Endothelial cell of umbilical vein (primary cell): ENCODE measurements around the gene RASGEF1C. TPM values are rescaled to one million over a fixed set of nuclear protein-coding genes. Genes with fewer than 3 reads are reported as not detected.

Source experiments
- BruUV-seq: library from RNA; stranded (reverse); fragments of 400-500 nt; replicated peaks from 2 replicates; lab custom pipeline; 2021; lab: Mats Ljungman, UMichigan
- CTCF ChIA-PET: fragments of 300-600, 350-600 bp; sonication (Branson Sonifier 250); formaldehyde crosslinking; loops from one replicate; lab custom pipeline; 2021; ENCODE audit warnings: antibody characterized with exemption, inconsistent platforms; lab: Charles Lee
- POLR2A ChIA-PET: fragments of 300-600, 350-600 bp; sonication (Branson Sonifier 250); formaldehyde crosslinking; loops from one replicate; lab custom pipeline; 2021; ENCODE audit warnings: antibody characterized with exemption, inconsistent platforms; lab: Charles Lee
- DNase-seq: peaks from one replicate; pipeline ENCODE4 v3.0.0-alpha.2; 2011; ENCODE audit warnings: low read depth, low spot score
- FAIRE-seq: peaks from 2 replicates; lab custom pipeline; 2011; peaks lifted over from hg19 to GRCh38; lab: Jason Lieb, UNC
- H2AFZ ChIP-seq: 2 replicates; pipeline ENCODE4 v1.6.0; 2012; ENCODE audit warnings: low read depth, low read length, control low read depth, inconsistent platforms
- H3K27ac ChIP-seq: 2 replicates; pipeline ENCODE4 v1.5.1; 2011; ENCODE audit warnings: low read depth, mild to moderate bottlenecking, control low read depth, low read length, moderate library complexity; ENCODE audit not compliant: insufficient read depth
- H3K27me3 ChIP-seq, 2 experiments: 2 replicates each; pipeline versions ENCODE4 v1.6.0 to v1.6.1; 2011; ENCODE audit warnings: low read length in 2 of 2, mixed read lengths in 1 of 2; ENCODE audit not compliant: control insufficient read depth in 2 of 2, insufficient read depth in 2 of 2
- H3K36me3 ChIP-seq, 2 experiments: 2 replicates in 1 of 2; 3 replicates in 1 of 2; pipeline ENCODE4 v1.5.1; 2011; ENCODE audit warnings: low read length in 2 of 2, mild to moderate bottlenecking in 1 of 2, moderate library complexity in 1 of 2; ENCODE audit not compliant: control insufficient read depth in 2 of 2, insufficient read depth in 2 of 2; ENCODE audit errors: extremely low read depth in 1 of 2
- H3K4me1 ChIP-seq: 3 replicates; pipeline ENCODE4 v1.5.1; 2011; ENCODE audit warnings: mild to moderate bottlenecking, low read length; ENCODE audit not compliant: control insufficient read depth, insufficient read depth; ENCODE audit errors: extremely low read depth
- H3K4me2 ChIP-seq: 2 replicates; pipeline ENCODE4 v1.6.1; 2011; ENCODE audit warnings: low read length, control low read depth, mixed read lengths; ENCODE audit not compliant: insufficient read depth
- H3K4me3 ChIP-seq, 3 experiments: fragments of 200-600 bp in 1 of 3; sonication (generic), shearing (Covaris generic) in 1 of 3; replicated peaks in 1 of 3; 2 replicates each; pipeline ENCODE4 v1.5.1; 2011 to 2016; ENCODE audit warnings: control low read depth in 3 of 3, low read length in 3 of 3, mild to moderate bottlenecking in 2 of 3, inconsistent platforms in 1 of 3, low read depth in 1 of 3, moderate library complexity in 1 of 3; ENCODE audit not compliant: insufficient read depth in 1 of 3
- H3K79me2 ChIP-seq: 2 replicates; pipeline ENCODE4 v1.6.0; 2012; ENCODE audit warnings: low read length, inconsistent platforms; ENCODE audit not compliant: control insufficient read depth, insufficient read depth
- H3K9ac ChIP-seq: replicated peaks from 2 replicates; pipeline ENCODE3; 2011; ENCODE audit warnings: low read length, control low read depth; ENCODE audit not compliant: insufficient read depth; ENCODE audit errors: extremely low read depth
- H3K9me1 ChIP-seq: replicated peaks from 3 replicates; pipeline ENCODE4 v1.6.0; 2011; ENCODE audit warnings: mild to moderate bottlenecking, low read length; ENCODE audit not compliant: control insufficient read depth, insufficient read depth; ENCODE audit errors: extremely low read depth
- H3K9me3 ChIP-seq: replicated peaks from 2 replicates; pipeline ENCODE4 v1.5.1; 2012; ENCODE audit warnings: low read length, inconsistent platforms; ENCODE audit not compliant: control insufficient read depth, insufficient read depth
- H4K20me1 ChIP-seq: replicated peaks from 2 replicates; pipeline ENCODE3; 2011; ENCODE audit warnings: mild to moderate bottlenecking, low read length; ENCODE audit not compliant: control insufficient read depth, insufficient read depth; ENCODE audit errors: extremely low read depth
- CTCF ChIP-seq, 2 donors: IDR thresholded peaks; 1 replicate in 1 of 2; 2 replicates in 1 of 2; pipeline ENCODE4 v1.5.1; 2011; ENCODE audit warnings: low read length in 2 of 2, mild to moderate bottlenecking in 2 of 2, moderate library complexity in 2 of 2, control low read depth in 1 of 2, inconsistent platforms in 1 of 2, low read depth in 1 of 2; ENCODE audit not compliant: insufficient read depth in 1 of 2; ENCODE audit errors: extremely low read depth in 1 of 2
- FOS ChIP-seq: IDR thresholded peaks from 2 replicates; pipeline ENCODE4 v1.6.1; 2011; ENCODE audit warnings: mild to moderate bottlenecking, low read length, moderate library complexity, borderline replicate concordance; ENCODE audit not compliant: insufficient read depth
- JUN ChIP-seq: IDR thresholded peaks from 2 replicates; pipeline ENCODE4 v1.6.1; 2011; ENCODE audit warnings: borderline replicate concordance, low read depth; ENCODE audit not compliant: insufficient read length, insufficient read depth
- MYC ChIP-seq: IDR thresholded peaks from one replicate; pipeline ENCODE4 v1.6.1; 2011; ENCODE audit warnings: mild to moderate bottlenecking, low read depth, low read length
- POLR2A ChIP-seq: IDR thresholded peaks from 2 replicates; pipeline ENCODE4 v1.6.1; 2012; ENCODE audit warnings: low read depth, mild to moderate bottlenecking, control low read depth, low read length
- POLR2AphosphoS5 ChIP-seq: IDR thresholded peaks from 2 replicates; pipeline ENCODE4 v1.6.1; 2012; ENCODE audit warnings: low read depth, mild to moderate bottlenecking, control low read depth, low read length, moderate library complexity; ENCODE audit not compliant: insufficient read depth
- dilution Hi-C: fragments of 300-500 bp; cut with MboI; formaldehyde crosslinking; loops from one replicate; pipeline ENCODE4 v1.15.0; 2019; ENCODE audit warnings: low sequenced_read_pairs; ENCODE audit not compliant: extremely low pct_ligation_motif_present
- intact Hi-C: fragments of 100-400 bp; cut with micrococcal nuclease; formaldehyde crosslinking; loops from one replicate; pipeline ENCODE4 v1.10.0; 2022
- polyA plus RNA-seq, 4 experiments: library from polyadenylated mRNA; depleted of rRNA in 3 of 4; stranded (reverse) in 3 of 4; unstranded in 1 of 4; fragments of >200 nt; gene quantifications; 2 replicates each; pipeline versions ENCODE4 v1.2.1 to v1.2.3, GENCODE V29; 2011 to 2012; ENCODE audit warnings: missing spikeins in 1 of 4
- total RNA-seq: library from RNA; stranded (reverse); gene quantifications from 2 replicates; pipeline ENCODE4 v1.2.3, GENCODE V29; 2021

Gene RASGEF1C
- total and polyA plus RNA-seq, 2 donors (not counting 3 experiments of a cell fraction or from before 2014, with no cell fraction given), result not detected

GRCh38 chr5:180204276-180204819 is 4.7 kb downstream of the RASGEF1C start:
- H3K36me3 ChIP-seq, result no peaks in the 10 kb centered on the region
- no peak overlapping the region for H3K27ac ChIP-seq
- H4K20me1 ChIP-seq, result no peaks in the 10 kb centered on the region
- H3K27me3 ChIP-seq, result peaks cover 10 to 21% of the 10 kb centered on the region in 2 experiments
- dilution Hi-C loops, result no loop called here
- H3K4me2 ChIP-seq, result no peak overlapping the region
- H3K4me3 ChIP-seq, result no peak overlapping the region
- FAIRE-seq (no peak), DNase-seq (no peak)
- no peak overlapping the region for H2AFZ ChIP-seq
- ChIA-PET POLR2A (no interaction called here), CTCF (no interaction called here)
- intact Hi-C loops, result loop anchor here (5.0 kb wide), 1 partner anchor 513 kb away; no protein-coding TSS in a partner anchor
- peaks cover 3% of the 10 kb centered on the region for H3K4me1 ChIP-seq
- H3K9ac ChIP-seq, result no peak overlapping the region
- no peaks in the 10 kb centered on the region for H3K9me3 ChIP-seq
- no peaks in the 10 kb centered on the region for H3K9me1 ChIP-seq
- no TSS peak for BruUV-seq
- TF ChIP-seq POLR2A (no peak), FOS (no peak), CTCF (IDR thresholded peaks at IDR 0.05; ENCODE audit: extremely low read depth in 1 of 2, insufficient read depth in 1 of 2, low read depth in 1 of 2, low read length in 2 of 2) (no peak), JUN (no peak), MYC (no peak), POLR2AphosphoS5 (no peak)
- H3K79me2 ChIP-seq, result no peaks in the 10 kb centered on the region
